Sigmoid colon (tissue), 4 donors: ENCODE measurements around the gene FLRT1.

Experiments used
- POLR2A ChIP-seq, 2 donors: fragments of 450-650 bp; IDR thresholded peaks; one replicate each; pipeline ENCODE4 v1.6.1; 2016; ENCODE audit warnings: antibody characterized with exemption in 2 of 2, mild to moderate bottlenecking in 2 of 2, moderate library complexity in 2 of 2
- POLR2AphosphoS5 ChIP-seq, 4 donors: sonication (generic); formaldehyde crosslinking; IDR thresholded peaks; one replicate each; pipeline ENCODE4 v1.6.1; 2017; ENCODE audit warnings: antibody characterized with exemption in 4 of 4
- TF ChIP-seq, protein P1 (sequence below), 4 experiments: fragments of 450-650 bp in 3 of 4; fragments of 200-600 bp in 1 of 4; IDR thresholded peaks; one replicate each; pipeline ENCODE4 v1.5.1; 2016 to 2019; ENCODE audit warnings: antibody characterized with exemption in 4 of 4, mild to moderate bottlenecking in 3 of 4, moderate library complexity in 2 of 4

DNA sequence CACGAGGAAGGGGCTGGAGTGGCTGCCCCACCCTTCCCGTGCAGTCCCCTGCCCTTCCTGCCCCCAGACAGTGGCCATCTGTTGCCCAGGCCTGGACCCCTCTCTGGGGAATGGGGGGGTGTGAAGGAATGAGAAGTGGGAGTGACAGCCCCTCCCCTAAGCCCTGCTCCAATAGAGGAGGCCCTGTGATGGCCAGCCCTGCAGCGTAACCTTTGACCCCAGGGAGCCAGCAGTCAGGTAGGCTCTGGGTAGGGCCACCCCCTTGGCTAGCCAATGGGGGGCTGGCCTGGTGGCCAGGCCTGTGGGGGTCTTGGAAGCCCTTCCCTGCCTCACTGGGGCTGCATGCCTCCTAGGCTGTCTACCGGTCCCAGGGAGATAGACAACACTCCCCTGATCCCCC, 6.6 kb downstream of the FLRT1 start:
- TF ChIP-seq POLR2A (IDR thresholded peaks at IDR 0.05) (no peak), POLR2AphosphoS5 (IDR thresholded peaks at IDR 0.05) (no peak)
- TF ChIP-seq, protein P1, sequence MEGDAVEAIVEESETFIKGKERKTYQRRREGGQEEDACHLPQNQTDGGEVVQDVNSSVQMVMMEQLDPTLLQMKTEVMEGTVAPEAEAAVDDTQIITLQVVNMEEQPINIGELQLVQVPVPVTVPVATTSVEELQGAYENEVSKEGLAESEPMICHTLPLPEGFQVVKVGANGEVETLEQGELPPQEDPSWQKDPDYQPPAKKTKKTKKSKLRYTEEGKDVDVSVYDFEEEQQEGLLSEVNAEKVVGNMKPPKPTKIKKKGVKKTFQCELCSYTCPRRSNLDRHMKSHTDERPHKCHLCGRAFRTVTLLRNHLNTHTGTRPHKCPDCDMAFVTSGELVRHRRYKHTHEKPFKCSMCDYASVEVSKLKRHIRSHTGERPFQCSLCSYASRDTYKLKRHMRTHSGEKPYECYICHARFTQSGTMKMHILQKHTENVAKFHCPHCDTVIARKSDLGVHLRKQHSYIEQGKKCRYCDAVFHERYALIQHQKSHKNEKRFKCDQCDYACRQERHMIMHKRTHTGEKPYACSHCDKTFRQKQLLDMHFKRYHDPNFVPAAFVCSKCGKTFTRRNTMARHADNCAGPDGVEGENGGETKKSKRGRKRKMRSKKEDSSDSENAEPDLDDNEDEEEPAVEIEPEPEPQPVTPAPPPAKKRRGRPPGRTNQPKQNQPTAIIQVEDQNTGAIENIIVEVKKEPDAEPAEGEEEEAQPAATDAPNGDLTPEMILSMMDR (IDR thresholded peaks at IDR 0.05), result no peak
